OCI-LY3 (cell line): ENCODE data around the gene PIK3R3.

ENCODE experiments used
- H2AFZ ChIP-seq: fragments of 200-600, 300-600 bp; shearing (Covaris generic); 2 replicates; pipeline ENCODE4 v1.6.0; 2014; ENCODE audit warnings: antibody characterized with exemption, low read depth, low read length
- H3K27ac ChIP-seq: fragments of 200-600, 300-600 bp; sonication (generic); 2 replicates; pipeline ENCODE4 v1.5.1; 2014; ENCODE audit warnings: mild to moderate bottlenecking, low read length, moderate library complexity, mixed read lengths
- H3K27me3 ChIP-seq: fragments of 200-600, 300-600 bp; sonication (generic); 2 replicates; pipeline ENCODE4 v1.6.1; 2014; ENCODE audit warnings: low read depth, low read length, mixed read lengths
- H3K36me3 ChIP-seq: fragments of 200-600, 300-600 bp; sonication (generic); replicated peaks from 2 replicates; pipeline ENCODE3; 2014; ENCODE audit warnings: low read depth, low read length, mixed read lengths
- H3K4me1 ChIP-seq: fragments of 300-600, 200-600 bp; sonication (generic); 2 replicates; pipeline ENCODE4 v1.6.1; 2014; ENCODE audit warnings: low read length, mixed read lengths
- H3K4me2 ChIP-seq: fragments of 200-600, 300-600 bp; sonication (generic); 2 replicates; pipeline ENCODE4 v1.6.1; 2014; ENCODE audit warnings: low read length, mixed read lengths
- H3K4me3 ChIP-seq: fragments of 300-600, 200-600 bp; sonication (generic); 2 replicates; pipeline ENCODE4 v1.5.1; 2014; ENCODE audit warnings: antibody characterized with exemption, mild to moderate bottlenecking, low read length, moderate library complexity
- H3K79me2 ChIP-seq: fragments of 300-600, 200-600 bp; shearing (Covaris generic); 2 replicates; pipeline ENCODE4 v1.6.1; 2014; ENCODE audit warnings: mild to moderate bottlenecking, low read length, mixed read lengths
- H3K9ac ChIP-seq: fragments of 300-600, 200-600 bp; shearing (Covaris generic); 2 replicates; pipeline ENCODE4 v1.6.0; 2014; ENCODE audit warnings: mild to moderate bottlenecking, low read length, moderate library complexity
- H3K9me3 ChIP-seq: fragments of 200-600, 300-600 bp; shearing (Covaris generic); 2 replicates; pipeline ENCODE4 v1.6.1; 2014; ENCODE audit warnings: low read length, mixed read lengths; ENCODE audit not compliant: insufficient read depth
- H4K20me1 ChIP-seq: fragments of 200-600, 300-600 bp; sonication (generic); 2 replicates; pipeline ENCODE4 v1.6.1; 2016; ENCODE audit warnings: low read length, mixed read lengths; ENCODE audit not compliant: insufficient read depth
- EZH2phosphoT487 ChIP-seq: fragments of 200-600 bp; shearing (Covaris generic); IDR thresholded peaks from 2 replicates; pipeline ENCODE4 v1.6.1; 2018; ENCODE audit warnings: antibody characterized with exemption, mixed run types, low read depth
- TF ChIP-seq, protein P1 (sequence below): fragments of 200-600, 300-600 bp; sonication (generic); IDR thresholded peaks from 2 replicates; pipeline ENCODE4 v1.5.1; 2014; ENCODE audit warnings: antibody characterized with exemption, low read length, low read depth

PIK3R3 gene

DNA sequence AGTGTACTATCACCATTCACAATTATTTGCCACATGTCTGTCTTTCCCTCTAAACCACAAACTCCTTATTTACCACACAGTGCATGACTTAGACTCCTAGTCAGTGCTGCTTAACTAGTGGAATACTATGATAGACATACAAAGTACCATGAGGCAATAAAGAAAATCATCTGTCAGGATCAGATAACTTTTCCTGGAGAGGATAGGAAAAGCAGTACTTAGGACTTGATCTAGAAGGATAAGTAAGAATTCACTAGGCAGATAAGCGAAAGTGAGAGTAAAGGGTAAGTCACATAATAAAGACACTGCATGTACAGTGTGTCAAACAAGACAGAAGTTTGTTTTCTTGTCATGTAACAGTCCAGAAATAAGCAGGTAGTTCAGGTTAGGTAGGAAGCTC lies 21.3 kb upstream of the PIK3R3 start:
- Histone ChIP-seq H2AFZ (no peak overlapping the region), H3K36me3 (no peaks in the 10 kb centered on the region), H3K4me1 (no peaks in the 10 kb centered on the region; the same call in 1 of the 2 replicates), H3K27me3 (no peaks in the 10 kb centered on the region), H3K79me2 (no peaks in the 10 kb centered on the region), H3K9me3 (no peaks in the 10 kb centered on the region), H4K20me1 (no peaks in the 10 kb centered on the region), H3K4me3 (no peak overlapping the region), H3K4me2 (no peak overlapping the region), H3K27ac (no peak overlapping the region), H3K9ac (no peak overlapping the region)
- TF ChIP-seq EZH2phosphoT487, result no peak
- TF ChIP-seq, protein P1, sequence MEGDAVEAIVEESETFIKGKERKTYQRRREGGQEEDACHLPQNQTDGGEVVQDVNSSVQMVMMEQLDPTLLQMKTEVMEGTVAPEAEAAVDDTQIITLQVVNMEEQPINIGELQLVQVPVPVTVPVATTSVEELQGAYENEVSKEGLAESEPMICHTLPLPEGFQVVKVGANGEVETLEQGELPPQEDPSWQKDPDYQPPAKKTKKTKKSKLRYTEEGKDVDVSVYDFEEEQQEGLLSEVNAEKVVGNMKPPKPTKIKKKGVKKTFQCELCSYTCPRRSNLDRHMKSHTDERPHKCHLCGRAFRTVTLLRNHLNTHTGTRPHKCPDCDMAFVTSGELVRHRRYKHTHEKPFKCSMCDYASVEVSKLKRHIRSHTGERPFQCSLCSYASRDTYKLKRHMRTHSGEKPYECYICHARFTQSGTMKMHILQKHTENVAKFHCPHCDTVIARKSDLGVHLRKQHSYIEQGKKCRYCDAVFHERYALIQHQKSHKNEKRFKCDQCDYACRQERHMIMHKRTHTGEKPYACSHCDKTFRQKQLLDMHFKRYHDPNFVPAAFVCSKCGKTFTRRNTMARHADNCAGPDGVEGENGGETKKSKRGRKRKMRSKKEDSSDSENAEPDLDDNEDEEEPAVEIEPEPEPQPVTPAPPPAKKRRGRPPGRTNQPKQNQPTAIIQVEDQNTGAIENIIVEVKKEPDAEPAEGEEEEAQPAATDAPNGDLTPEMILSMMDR, result no peak

DNA sequence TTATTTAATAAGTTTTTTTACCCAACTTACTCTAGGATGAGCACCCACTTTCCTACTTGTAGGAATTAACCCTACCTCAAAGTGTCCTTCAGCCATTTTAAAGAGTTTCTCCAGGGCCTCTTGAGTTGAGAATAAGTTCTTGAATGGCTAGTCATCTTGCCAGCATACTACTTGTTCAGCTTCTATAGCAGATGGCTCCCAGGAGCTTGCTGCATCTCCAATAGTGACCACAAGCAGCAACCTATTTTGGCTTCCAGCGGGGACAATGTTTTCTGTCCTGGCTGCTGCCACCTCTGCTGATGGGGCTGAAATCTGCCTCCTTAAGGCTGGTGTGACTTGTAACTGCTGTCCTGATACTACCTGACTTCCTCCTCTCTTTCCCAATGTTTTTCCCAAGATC lies 20.8 kb upstream of the PIK3R3 start:
- Histone ChIP-seq H2AFZ (no peak overlapping the region), H3K4me1 (no peaks in the 10 kb centered on the region; the same call in 1 of the 2 replicates), H3K27ac (no peak overlapping the region), H3K4me2 (no peak overlapping the region), H3K4me3 (no peak overlapping the region), H4K20me1 (no peaks in the 10 kb centered on the region), H3K79me2 (no peaks in the 10 kb centered on the region), H3K27me3 (no peaks in the 10 kb centered on the region), H3K9ac (no peak overlapping the region), H3K36me3 (no peaks in the 10 kb centered on the region), H3K9me3 (no peaks in the 10 kb centered on the region)
- TF ChIP-seq, protein P1, result no peak
- no peak for TF ChIP-seq EZH2phosphoT487

DNA sequence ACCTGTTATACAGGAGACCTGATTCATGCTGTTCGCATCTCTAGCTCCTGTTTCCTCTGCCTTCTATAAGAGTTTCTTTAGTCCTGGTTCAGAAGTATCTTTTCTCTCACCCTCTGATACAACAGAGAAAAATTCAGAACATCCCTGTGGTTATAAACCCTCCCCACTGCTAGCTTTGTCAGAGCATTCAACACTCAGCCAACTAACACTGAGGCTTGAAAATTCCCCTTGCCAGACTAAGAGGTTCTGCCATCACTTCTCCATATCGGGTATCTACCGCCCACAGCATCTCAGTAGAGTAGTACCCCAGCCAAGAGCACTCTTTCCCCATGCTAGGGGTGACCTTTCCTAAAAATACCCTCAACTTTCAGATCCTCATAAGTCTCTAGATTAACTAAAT lies 19.6 kb upstream of the PIK3R3 start:
- Histone ChIP-seq H3K79me2 (no peaks in the 10 kb centered on the region), H3K4me2 (no peak overlapping the region), H3K4me3 (no peak overlapping the region), H3K36me3 (no peaks in the 10 kb centered on the region), H3K9ac (no peak overlapping the region), H3K9me3 (no peaks in the 10 kb centered on the region), H4K20me1 (no peaks in the 10 kb centered on the region), H3K27me3 (no peaks in the 10 kb centered on the region), H3K27ac (no peak overlapping the region), H3K4me1 (no peaks in the 10 kb centered on the region; the same call in 1 of the 2 replicates), H2AFZ (no peak overlapping the region)
- TF ChIP-seq, protein P1, result no peak
- no peak for TF ChIP-seq EZH2phosphoT487

DNA sequence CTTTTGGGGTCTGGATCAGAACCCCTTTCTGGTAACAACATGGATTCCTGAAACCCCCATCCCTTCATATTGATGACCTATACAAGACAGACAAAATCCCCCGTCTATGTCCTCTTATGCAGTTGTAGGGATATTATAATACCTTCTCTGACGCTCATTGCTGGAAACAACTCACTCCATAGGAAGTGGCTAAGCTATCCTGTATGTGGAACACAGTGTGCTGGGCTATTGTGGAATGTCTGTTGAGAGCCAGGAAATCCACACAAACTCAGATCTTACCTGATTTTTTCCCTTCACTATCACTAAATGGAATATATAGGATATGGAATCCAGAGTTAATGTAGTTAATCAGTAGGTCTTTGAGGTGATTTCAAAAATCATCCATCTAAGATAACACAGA lies 17.7 kb upstream of the PIK3R3 start:
- H3K27me3 ChIP-seq, result no peaks in the 10 kb centered on the region
- no peaks in the 10 kb centered on the region; the same call in 1 of the 2 replicates for H3K4me1 ChIP-seq
- H4K20me1 ChIP-seq, result no peaks in the 10 kb centered on the region
- no peak overlapping the region for H2AFZ ChIP-seq
- no peak overlapping the region for H3K4me3 ChIP-seq
- no peak overlapping the region for H3K9ac ChIP-seq
- no peaks in the 10 kb centered on the region for H3K36me3 ChIP-seq
- no peak overlapping the region for H3K4me2 ChIP-seq
- no peaks in the 10 kb centered on the region for H3K9me3 ChIP-seq
- TF ChIP-seq EZH2phosphoT487, result no peak
- no peaks in the 10 kb centered on the region for H3K79me2 ChIP-seq
- no peak overlapping the region for H3K27ac ChIP-seq

DNA sequence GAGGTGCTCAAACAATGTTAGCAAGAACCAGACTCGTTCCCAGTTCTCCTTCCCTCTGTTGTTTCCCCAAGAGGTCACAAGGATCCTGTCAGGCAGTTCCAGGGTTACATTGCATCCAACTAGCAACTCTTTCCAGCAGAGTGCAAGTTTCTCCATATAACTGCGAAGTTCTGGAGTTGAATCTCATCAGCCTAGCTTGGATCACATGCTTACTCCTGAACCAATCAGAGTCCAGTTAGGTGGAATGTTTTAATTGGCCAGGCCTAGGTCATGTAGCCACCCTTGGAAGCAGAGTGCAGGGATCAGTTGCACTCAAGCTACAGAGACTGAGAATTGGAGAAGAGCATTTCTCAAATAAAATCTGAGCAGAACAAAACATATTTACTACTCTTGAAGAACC lies 15.9 kb upstream of the PIK3R3 start:
- Histone ChIP-seq H3K4me3 (no peak overlapping the region), H3K27me3 (no peaks in the 10 kb centered on the region), H3K79me2 (no peaks in the 10 kb centered on the region), H3K36me3 (no peaks in the 10 kb centered on the region), H4K20me1 (no peaks in the 10 kb centered on the region), H3K9me3 (no peaks in the 10 kb centered on the region), H3K4me2 (no peak overlapping the region), H2AFZ (no peak overlapping the region), H3K4me1 (no peaks in the 10 kb centered on the region; the same call in 1 of the 2 replicates), H3K27ac (no peak overlapping the region), H3K9ac (no peak overlapping the region)
- no peak for TF ChIP-seq EZH2phosphoT487
- TF ChIP-seq, protein P1, result no peak
